Keratinocyte (primary cell): ENCODE data around the gene GXYLT1.

ENCODE experiments used
- CTCF ChIP-seq, 3 experiments: IDR thresholded peaks in 1 of 3; conservative IDR thresholded peaks in 1 of 3; optimal IDR thresholded peaks in 1 of 3; 2 replicates in 2 of 3; 3 replicates in 1 of 3; pipeline versions ENCODE3 to v1.5.1; 2011; ENCODE audit warnings: low read length in 3 of 3, mild to moderate bottlenecking in 3 of 3, moderate library complexity in 2 of 3, control low read depth in 1 of 3, inconsistent platforms in 1 of 3; ENCODE audit not compliant: insufficient read depth in 2 of 3; ENCODE audit errors: extremely low read depth in 1 of 3
- EZH2 ChIP-seq: IDR thresholded peaks from one replicate; pipeline ENCODE4 v1.6.1; 2012; ENCODE audit warnings: inconsistent platforms, mild to moderate bottlenecking, low read length, moderate library complexity

- no peak for TF ChIP-seq CTCF (optimal IDR thresholded peaks at IDR 0.05 in 1 of 3, IDR thresholded peaks at IDR 0.05 in 1 of 3, conservative IDR thresholded peaks at IDR 0.05 in 1 of 3; ENCODE audit: extremely low read depth in 1 of 3, insufficient read depth in 2 of 3, low read length in 3 of 3)
- TF ChIP-seq EZH2 = no peak
These were observed 42.0 kb downstream of the GXYLT1 start for GRCh38 chr12:42102720-42103119.
